ENCODE measurements around the gene ADAMTS17.

Gene ADAMTS17

DNA sequence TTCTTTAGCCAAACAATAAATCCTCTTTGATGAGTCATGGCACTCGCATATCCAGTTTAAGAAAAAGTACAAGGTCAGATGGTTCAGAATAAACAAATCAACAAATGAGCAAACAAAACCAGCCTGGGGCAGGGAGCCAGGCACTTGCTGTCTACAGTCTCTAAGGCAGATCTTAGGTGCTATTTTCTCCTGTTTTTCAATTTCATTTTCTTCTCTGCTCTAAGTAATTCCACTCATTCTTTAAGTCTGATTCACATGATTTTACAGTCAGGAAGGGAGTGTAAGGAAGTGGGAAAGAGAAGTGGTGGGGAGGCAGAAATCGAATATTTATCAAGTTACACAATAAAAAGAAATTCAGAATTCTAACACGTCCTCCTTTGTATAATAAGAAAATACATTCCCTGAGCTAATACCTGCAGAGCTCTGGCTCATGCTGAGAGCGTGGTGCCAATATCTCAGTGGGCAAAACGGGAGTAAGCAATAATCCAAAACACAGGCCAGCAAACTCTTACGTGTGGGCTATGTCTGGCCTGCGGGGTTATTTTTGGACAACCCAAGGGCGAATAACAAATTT lies 298.6 kb downstream of the ADAMTS17 start:
- no peak overlapping the region for H3K4me3 ChIP-seq (ENCODE audit: control insufficient read depth, low read depth, low read length)
- peak; percentile 59 for DNase-seq (ENCODE audit: low read depth)
- TF ChIP-seq, protein P1, sequence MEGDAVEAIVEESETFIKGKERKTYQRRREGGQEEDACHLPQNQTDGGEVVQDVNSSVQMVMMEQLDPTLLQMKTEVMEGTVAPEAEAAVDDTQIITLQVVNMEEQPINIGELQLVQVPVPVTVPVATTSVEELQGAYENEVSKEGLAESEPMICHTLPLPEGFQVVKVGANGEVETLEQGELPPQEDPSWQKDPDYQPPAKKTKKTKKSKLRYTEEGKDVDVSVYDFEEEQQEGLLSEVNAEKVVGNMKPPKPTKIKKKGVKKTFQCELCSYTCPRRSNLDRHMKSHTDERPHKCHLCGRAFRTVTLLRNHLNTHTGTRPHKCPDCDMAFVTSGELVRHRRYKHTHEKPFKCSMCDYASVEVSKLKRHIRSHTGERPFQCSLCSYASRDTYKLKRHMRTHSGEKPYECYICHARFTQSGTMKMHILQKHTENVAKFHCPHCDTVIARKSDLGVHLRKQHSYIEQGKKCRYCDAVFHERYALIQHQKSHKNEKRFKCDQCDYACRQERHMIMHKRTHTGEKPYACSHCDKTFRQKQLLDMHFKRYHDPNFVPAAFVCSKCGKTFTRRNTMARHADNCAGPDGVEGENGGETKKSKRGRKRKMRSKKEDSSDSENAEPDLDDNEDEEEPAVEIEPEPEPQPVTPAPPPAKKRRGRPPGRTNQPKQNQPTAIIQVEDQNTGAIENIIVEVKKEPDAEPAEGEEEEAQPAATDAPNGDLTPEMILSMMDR (conservative IDR thresholded peaks at IDR 0.05; ENCODE audit: control insufficient read depth, insufficient read depth, low read depth, low read length): no peak

DNA sequence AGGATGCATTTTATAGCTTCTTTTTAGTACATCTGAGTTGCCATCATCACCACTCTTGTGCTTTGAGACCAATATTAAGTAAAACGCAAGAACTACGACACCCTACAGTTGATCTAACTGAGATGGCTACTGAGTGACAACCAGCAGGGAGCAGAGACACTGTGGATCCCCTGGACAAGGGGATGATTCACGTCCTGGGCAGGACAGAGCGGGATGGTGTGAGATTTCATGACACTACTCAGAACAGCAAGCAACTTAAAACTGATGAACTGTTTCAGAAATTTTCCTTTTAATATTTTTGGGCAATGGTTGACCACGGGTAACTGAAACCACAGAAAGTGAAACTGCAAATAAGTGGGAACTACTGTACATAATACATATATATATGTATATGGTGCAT lies 299.2 kb downstream of the ADAMTS17 start:
- TF ChIP-seq, protein P1 (conservative IDR thresholded peaks at IDR 0.05; ENCODE audit: control insufficient read depth, insufficient read depth, low read depth, low read length): no peak
- no peak overlapping the region for H3K4me3 ChIP-seq (ENCODE audit: control insufficient read depth, low read depth, low read length)
- DNase-seq (ENCODE audit: low read depth): peak; percentile 20

DNA sequence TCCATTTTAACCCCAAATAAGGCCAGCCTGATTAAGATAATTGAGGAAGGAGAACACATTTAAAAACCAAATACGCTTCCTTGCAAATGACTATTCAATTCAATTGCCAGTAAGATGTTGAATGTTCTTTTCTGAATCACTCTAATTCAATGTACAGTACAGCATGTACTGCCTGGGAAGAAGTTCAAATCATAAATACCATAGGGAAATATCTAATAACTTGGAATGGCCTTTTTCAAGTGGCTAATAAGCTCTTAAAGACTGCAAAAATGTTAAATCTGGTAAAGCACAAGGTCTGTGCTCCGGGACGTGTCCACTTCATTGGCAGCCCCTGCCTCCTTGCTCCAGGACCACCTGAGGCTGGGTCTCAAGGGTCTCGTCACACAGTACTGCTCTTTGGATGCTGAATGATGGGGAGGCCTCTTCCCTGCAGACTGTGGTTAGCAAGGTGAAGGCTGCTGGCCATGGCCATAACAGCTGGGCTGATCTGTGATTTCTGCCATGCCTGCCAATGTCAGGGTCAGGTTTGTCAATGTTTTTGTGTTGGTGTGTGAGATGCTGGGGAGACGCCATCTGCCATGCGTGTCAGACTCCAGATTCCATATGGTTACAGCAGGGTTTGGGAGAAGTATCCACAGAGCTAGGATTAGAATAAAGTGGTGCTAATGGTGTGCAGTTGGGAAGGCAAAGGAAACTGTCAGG lies 300.5 kb downstream of the ADAMTS17 start:
- H3K4me3 ChIP-seq (ENCODE audit: control insufficient read depth, low read depth, low read length): no peak overlapping the region
- DNase-seq (ENCODE audit: low read depth): no peak
- TF ChIP-seq, protein P1 (conservative IDR thresholded peaks at IDR 0.05; ENCODE audit: control insufficient read depth, insufficient read depth, low read depth, low read length): no peak

DNA sequence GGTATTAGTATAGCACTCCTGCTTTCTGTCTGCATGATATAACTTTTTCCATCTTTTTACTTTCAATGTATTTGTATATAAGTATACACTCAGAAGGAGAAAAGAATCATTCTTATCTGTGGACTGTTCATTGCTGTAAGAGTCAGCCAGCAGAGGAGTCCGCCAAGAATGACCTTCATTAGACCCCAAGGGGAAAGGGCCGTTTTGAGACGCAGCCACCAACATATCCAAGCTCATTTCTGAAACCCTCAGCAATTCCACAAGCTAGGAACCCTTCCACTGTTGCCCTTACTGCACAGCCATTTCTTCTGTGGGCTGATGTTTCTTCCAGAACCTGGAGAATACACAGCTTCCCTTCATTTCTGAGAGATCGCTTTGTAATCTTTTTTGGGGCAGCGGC lies 301.8 kb downstream of the ADAMTS17 start:
- no peak overlapping the region for H3K4me3 ChIP-seq (ENCODE audit: control insufficient read depth, low read depth, low read length)
- TF ChIP-seq, protein P1 (conservative IDR thresholded peaks at IDR 0.05; ENCODE audit: control insufficient read depth, insufficient read depth, low read depth, low read length): no peak

DNA sequence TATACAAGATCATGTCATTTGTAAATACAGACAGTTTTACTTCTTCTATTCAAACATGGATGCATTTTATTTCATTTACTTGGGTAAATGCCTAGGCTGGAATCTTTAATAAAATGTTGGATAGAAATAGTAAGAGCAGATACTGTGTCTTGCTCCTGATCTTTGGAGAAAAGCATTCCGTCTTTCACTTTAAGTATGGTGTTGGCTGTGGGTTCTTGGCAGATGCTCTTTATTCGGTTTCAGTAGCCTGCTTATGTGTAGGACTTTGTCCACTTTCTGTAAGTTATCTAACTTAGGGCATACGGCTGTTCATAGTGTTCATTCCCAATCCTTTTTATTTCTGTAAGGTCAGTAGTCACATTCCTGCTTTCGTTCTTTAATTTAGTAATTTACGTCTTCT lies 303.0 kb downstream of the ADAMTS17 start:
- TF ChIP-seq, protein P1 (conservative IDR thresholded peaks at IDR 0.05; ENCODE audit: control insufficient read depth, insufficient read depth, low read depth, low read length): no peak
- no peak overlapping the region for H3K4me3 ChIP-seq (ENCODE audit: control insufficient read depth, low read depth, low read length)

More for the DNA sequence above, 301.8 kb downstream of the ADAMTS17 start:
- no peak for DNase-seq (ENCODE audit: low read depth)

DNA sequence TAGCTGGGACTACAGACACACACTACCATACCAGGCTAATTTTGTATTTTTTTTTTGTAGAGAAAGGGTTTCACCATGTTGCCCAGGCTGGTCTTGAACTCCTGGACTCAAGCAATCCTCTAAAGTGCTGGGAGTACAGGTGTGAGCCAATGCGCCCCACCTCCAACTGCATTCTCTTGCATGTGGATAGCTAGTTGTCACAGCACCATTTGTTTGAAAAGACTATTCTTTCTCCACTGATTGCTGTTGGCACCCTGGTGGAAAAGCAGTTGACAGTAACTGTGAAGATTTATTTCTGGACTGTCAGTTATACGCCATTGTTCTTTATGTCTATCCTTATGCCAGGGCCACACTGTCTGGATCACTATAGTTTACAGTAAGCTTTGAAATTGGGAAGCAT lies 303.9 kb downstream of the ADAMTS17 start:
- no peak for DNase-seq (ENCODE audit: low read depth)
- TF ChIP-seq, protein P1 (conservative IDR thresholded peaks at IDR 0.05; ENCODE audit: control insufficient read depth, insufficient read depth, low read depth, low read length): no peak

More for the DNA sequence above, 303.0 kb downstream of the ADAMTS17 start:
- no peak for DNase-seq (ENCODE audit: low read depth)

More for the DNA sequence above, 303.9 kb downstream of the ADAMTS17 start:
- no peak overlapping the region for H3K4me3 ChIP-seq (ENCODE audit: control insufficient read depth, low read depth, low read length)

All from fibroblast of mammary gland (primary cell).